Skin epidermis (tissue), 12 donors: Measurements from ENCODE around the gene SGIP1.
A peak's percentile ranks its signal among the peaks of the same experiment; 100 is the strongest.
"Not testable (repeated sequence)": the region's sequence is repeated elsewhere in the genome, so short reads cannot be mapped to it uniquely, and the experiment has no call there.

Experiments
- H3K27ac ChIP-seq, 21 experiments: fragments of 200-600 bp; sonication (generic) in 11 of 21; one replicate each; pipeline ENCODE4 v1.5.0; 2020; ENCODE audit warnings: mild to moderate bottlenecking in 3 of 21, inconsistent platforms in 2 of 21, moderate library complexity in 2 of 21
- H3K4me3 ChIP-seq, 7 experiments: fragments of 200-600 bp; sonication (generic) in 2 of 7; one replicate each; pipeline ENCODE4 v1.5.0; 2020; ENCODE audit warnings: inconsistent platforms in 2 of 7, mild to moderate bottlenecking in 2 of 7, moderate library complexity in 1 of 7

Gene SGIP1

DNA sequence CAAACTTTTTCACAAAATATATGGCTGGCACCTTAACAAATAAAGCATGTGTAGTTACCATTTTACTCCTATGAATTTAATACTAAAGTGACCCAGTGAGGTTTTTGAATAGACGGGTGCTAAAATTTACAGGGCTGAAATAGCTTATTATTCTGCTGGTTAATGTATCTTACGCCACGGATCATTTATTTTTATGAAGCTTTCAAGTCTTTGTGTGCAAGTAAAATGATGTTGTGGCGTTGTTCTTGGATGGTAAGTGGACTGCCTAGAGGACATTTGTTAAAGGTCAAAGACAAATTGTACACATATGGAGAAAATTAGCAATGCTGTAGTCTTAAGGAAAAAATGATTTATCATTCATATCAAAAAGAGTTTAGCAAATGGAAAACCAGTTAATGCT, 244.3 kb downstream of the SGIP1 start:
- Histone ChIP-seq H3K4me3 (no peak overlapping the region), H3K27ac (no peak overlapping the region)

DNA sequence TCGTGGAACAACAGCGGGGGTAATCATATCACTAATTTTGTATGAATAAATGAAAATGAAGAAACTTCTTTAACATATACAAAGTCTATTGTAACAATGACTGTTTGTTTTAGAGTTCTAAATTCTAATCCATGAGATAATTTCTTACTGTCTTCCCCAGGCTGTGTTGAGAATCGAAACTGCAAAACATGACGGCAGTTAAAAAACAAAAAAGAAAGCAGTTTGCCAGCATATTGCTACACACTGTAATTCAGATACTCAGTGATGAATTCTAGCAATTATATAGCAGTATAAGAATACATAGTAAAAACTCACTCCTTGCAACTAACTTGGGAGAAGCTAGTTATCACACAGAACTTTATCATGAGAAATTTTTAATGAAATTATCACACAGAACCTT, 245.0 kb downstream of the SGIP1 start:
- Histone ChIP-seq H3K27ac (no peak overlapping the region), H3K4me3 (peak overlapping the region in 1 of 7 experiments; percentile 3)

DNA sequence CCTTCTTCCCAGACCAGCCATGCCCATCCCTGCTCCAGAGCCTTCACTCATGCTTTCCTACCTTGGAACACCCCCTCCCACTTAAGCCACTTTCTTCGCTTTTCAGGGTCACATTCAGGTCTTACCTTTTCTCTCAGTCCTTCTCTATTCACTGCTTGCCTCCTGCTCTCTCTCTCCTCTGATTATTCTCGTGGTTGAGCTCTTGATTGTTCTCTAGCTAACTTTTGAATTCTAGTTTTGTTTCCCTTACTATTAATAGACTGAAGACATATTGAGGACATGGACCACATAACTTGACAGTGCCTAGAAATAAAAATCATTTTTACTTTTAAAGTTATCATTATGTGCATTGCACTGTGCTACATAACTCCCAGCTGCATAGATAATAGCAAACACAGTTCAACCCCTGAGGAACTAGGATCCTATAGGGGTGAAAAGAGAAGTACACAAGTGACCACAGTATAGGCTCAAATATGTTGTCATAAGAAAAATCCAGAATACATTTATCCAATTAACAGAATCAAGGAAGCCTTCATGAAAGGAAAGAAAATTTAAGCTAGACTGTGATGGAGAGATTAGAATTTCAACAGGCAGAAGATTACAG, 245.6 kb downstream of the SGIP1 start:
- no peak overlapping the region for H3K4me3 ChIP-seq
- no peak overlapping the region for H3K27ac ChIP-seq

GRCh38 chr1:66785800-66786199, 251.8 kb downstream of the SGIP1 start:
- H3K4me3 ChIP-seq, H3K27ac ChIP-seq: not testable (repeated sequence)

DNA sequence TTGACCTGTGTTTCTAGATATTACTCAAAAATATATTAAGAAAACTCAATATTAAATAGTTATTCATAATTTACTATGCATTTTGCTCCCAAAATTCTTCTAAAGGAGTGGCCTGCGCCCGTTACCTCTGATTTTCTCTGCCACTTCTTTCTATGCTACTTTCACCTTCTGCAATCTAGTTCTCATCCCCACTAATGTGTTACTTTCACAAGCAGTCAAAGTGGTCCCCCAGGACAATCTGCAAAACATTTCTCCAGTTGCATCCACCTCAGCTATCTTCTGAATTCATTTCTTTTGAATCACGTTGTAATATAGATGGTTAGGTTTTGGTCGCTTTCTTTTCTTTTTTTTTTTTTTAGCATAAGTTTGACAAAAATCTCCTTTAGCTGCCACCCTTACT, 253.7 kb downstream of the SGIP1 start:
- no peak overlapping the region for H3K4me3 ChIP-seq

DNA sequence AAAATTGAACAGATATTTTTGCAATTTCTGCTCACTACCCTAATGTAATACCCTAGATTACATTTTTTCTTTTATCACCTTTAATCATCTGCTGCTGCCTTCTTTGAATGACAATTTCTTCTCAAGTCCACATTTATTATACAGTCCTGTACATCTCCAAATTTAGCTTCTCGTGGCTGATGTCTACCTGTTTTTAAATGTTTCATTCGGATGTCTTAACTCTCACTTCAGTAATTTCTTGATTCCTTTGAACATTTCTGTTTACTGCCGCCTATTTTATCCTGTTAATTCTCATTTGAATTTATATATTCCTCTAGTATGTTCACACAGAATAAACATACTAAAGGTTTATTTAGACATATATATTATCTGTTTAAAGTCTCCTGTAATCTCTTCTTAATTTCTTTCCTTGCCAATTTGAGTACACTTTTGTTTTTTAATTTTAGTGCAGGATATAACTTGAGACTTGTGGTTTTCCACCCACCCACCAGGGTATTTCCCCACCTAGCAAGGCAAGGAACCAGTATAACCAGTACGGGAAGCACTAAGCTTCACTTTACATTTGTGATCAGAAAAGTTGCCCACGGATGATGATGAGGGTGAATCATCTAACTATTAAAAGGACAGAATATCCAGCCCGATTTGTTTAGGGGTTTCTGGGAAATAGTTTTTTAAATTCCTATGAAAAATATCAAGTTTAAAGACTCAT, 254.4 kb downstream of the SGIP1 start:
- no peak overlapping the region for H3K4me3 ChIP-seq
- H3K27ac ChIP-seq = peak overlapping the region in 2 of 21 experiments; percentile 39 to 41

More for the DNA sequence above, 253.7 kb downstream of the SGIP1 start:
- no peak overlapping the region for H3K27ac ChIP-seq

DNA sequence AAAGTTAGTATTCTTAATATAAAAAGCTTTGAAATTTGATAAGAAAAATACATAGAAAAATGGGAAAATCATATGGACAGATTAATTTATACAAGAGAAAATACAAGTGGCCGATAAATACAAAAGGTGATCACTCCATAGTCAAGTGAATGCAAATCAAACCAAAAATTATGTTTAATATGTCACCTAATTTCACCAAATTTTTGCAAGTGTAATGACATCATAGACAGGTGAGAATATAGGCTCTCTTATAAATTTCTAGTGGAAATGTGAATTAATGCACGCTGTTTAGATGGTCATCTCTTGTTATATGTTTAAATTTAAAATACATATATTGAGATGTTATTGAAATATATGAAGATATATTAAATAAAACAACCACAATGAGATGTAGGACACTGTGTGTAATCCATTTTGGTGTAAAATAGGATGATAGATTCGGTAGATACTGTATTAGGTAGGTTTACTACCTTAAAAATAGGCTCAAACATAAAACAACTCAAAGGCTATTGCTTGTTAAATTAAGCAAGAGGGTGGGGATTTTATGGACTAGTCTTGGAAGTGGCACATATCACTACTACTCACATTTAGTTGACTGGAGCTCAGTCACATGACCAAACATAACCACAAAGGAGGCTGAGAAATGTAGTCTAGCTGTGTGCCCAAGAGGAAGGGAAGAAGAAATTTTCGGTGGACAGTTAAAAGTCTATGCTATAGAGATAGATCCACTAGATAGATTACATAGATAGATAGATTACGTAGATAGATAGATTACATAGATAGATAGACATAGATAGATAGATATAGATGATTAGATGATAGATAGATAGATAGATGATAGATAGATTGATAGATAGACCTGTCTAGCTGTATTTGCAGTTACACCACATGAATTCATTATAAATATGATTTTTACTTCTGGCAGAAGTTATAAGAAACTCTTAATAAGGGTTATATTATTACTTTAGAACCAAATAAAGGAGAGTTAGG, 258.0 kb downstream of the SGIP1 start:
- Histone ChIP-seq H3K27ac (no peak overlapping the region), H3K4me3 (no peak overlapping the region)

DNA sequence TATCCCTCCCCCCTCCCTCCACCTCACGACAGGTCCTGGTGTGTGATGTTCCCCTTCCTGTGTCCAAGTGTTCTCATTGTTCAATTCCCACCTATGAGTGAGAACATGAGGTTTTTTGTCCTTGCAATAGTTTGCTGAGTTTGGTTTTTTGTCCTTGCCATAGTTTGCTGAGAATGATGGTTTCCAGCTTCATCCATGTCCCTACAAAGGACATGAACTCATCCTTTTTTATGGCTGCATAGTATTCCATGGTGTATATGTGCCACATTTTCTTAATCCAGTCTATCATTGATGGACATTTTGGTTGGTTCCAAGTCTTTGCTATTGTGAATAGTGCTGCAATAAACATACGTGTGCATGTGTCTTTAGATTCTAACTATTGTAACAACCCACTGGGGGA, 261.9 kb downstream of the SGIP1 start:
- H3K4me3 ChIP-seq, H3K27ac ChIP-seq: not testable (repeated sequence)
